NB4 (cell line): ENCODE results near the gene BAZ2B.
A peak's percentile ranks its signal among the peaks of the same experiment; 100 is the strongest.

Source experiments
- DNase-seq: peaks from one replicate; pipeline ENCODE4 v3.0.0; 2010; ENCODE audit warnings: low read depth
- H3K4me3 ChIP-seq: one replicate; pipeline ENCODE4 v1.5.1; 2011; ENCODE audit warnings: mild to moderate bottlenecking, low read depth, low read length, moderate library complexity
- CTCF ChIP-seq: IDR thresholded peaks from one replicate; pipeline ENCODE4 v1.5.1; 2012; ENCODE audit warnings: low read depth, low read length
- MAX ChIP-seq: IDR thresholded peaks from 2 replicates; pipeline ENCODE4 v1.6.1; 2011; ENCODE audit warnings: low read depth, low read length
- MYC ChIP-seq: IDR thresholded peaks from 2 replicates; pipeline ENCODE4 v1.6.1; 2011; ENCODE audit warnings: low read depth, low read length
- POLR2A ChIP-seq: IDR thresholded peaks from 2 replicates; pipeline ENCODE4 v1.6.1; 2011; ENCODE audit warnings: mild to moderate bottlenecking; ENCODE audit not compliant: insufficient read length; ENCODE audit errors: extremely low read depth

The BAZ2B gene

GRCh38 chr2:159471340-159471739 is 145.0 kb downstream of the BAZ2B start:
- TF ChIP-seq MYC (no peak), CTCF (no peak), POLR2A (no peak), MAX (no peak)
- DNase-seq, result no peak
- H3K4me3 ChIP-seq, result no peak overlapping the region

GRCh38 chr2:159468257-159468656 is 148.1 kb downstream of the BAZ2B start:
- peak; percentile 4 for DNase-seq
- no peak for TF ChIP-seq CTCF
- TF ChIP-seq MAX, result no peak
- no peak for TF ChIP-seq MYC
- no peak for TF ChIP-seq POLR2A
- H3K4me3 ChIP-seq, result no peak overlapping the region

GRCh38 chr2:159462961-159463360 is 153.4 kb downstream of the BAZ2B start:
- TF ChIP-seq MYC, result no peak
- no peak for TF ChIP-seq CTCF
- TF ChIP-seq MAX, result no peak
- no peak for TF ChIP-seq POLR2A
- no peak overlapping the region for H3K4me3 ChIP-seq
- DNase-seq, result no peak

GRCh38 chr2:159462201-159462785 is 154.1 kb downstream of the BAZ2B start:
- H3K4me3 ChIP-seq, result no peak overlapping the region
- no peak for TF ChIP-seq MAX
- TF ChIP-seq CTCF, result no peak
- TF ChIP-seq POLR2A, result no peak
- TF ChIP-seq MYC, result no peak
- no peak for DNase-seq

GRCh38 chr2:159461076-159461475 is 155.3 kb downstream of the BAZ2B start:
- no peak overlapping the region for H3K4me3 ChIP-seq
- TF ChIP-seq POLR2A (no peak), CTCF (no peak), MAX (no peak), MYC (no peak)
- DNase-seq, result no peak

- no peak for DNase-seq
- TF ChIP-seq POLR2A (no peak), MAX (no peak), CTCF (no peak), MYC (no peak)
- no peak overlapping the region for H3K4me3 ChIP-seq
Observed at GRCh38 chr2:159460227-159460626, 156.1 kb downstream of the BAZ2B start.
